ENCODE measurements around the gene DAD1.
A peak's percentile ranks its signal among the peaks of the same experiment; 100 is the strongest.
"Not testable (repeated sequence)": the region's sequence is repeated elsewhere in the genome, so short reads cannot be mapped to it uniquely, and the experiment has no call there.

DAD1 gene

GRCh38 chr14:22566266-22566665 lies 22.8 kb downstream of the DAD1 start:
- not testable (repeated sequence) for DNase-seq

- no peak for DNase-seq
Measured at GRCh38 chr14:22565391-22565945, 23.6 kb downstream of the DAD1 start.

- no peak for DNase-seq
Measured at GRCh38 chr14:22564463-22564862, 24.6 kb downstream of the DAD1 start.

GRCh38 chr14:22563987-22564386 lies 25.0 kb downstream of the DAD1 start:
- DNase-seq = no peak

- DNase-seq = no peak
Measured at GRCh38 chr14:22561661-22562579, 27.1 kb downstream of the DAD1 start.

- DNase-seq = no peak
Measured at GRCh38 chr14:22561366-22561660, 27.7 kb downstream of the DAD1 start.

- peak; percentile 6 for DNase-seq
Measured at GRCh38 chr14:22560662-22561365, 28.2 kb downstream of the DAD1 start.

- DNase-seq = no peak
Measured at GRCh38 chr14:22559041-22559440, 30.0 kb downstream of the DAD1 start.

GRCh38 chr14:22558221-22558913 lies 30.7 kb downstream of the DAD1 start:
- DNase-seq = no peak

- DNase-seq = no peak
Measured at GRCh38 chr14:22557846-22558220, 31.2 kb downstream of the DAD1 start.

GRCh38 chr14:22556990-22557623 lies 31.9 kb downstream of the DAD1 start:
- DNase-seq = peak; percentile 68

- DNase-seq = no peak
Measured at GRCh38 chr14:22556021-22556989, 32.7 kb downstream of the DAD1 start.

GRCh38 chr14:22555384-22556011 lies 33.5 kb downstream of the DAD1 start:
- no peak for DNase-seq

- DNase-seq = no peak
Measured at GRCh38 chr14:22554498-22555383, 34.3 kb downstream of the DAD1 start.

- DNase-seq = not testable (repeated sequence)
Measured at GRCh38 chr14:22553861-22554497, 35.0 kb downstream of the DAD1 start.

GRCh38 chr14:22553445-22553844 lies 35.6 kb downstream of the DAD1 start:
- DNase-seq = no peak

- no peak for DNase-seq
Measured at GRCh38 chr14:22552827-22553076, 36.3 kb downstream of the DAD1 start.

GRCh38 chr14:22552001-22552826 lies 36.8 kb downstream of the DAD1 start:
- no peak for DNase-seq

- DNase-seq = no peak
Measured at GRCh38 chr14:22551605-22551997, 37.4 kb downstream of the DAD1 start.
